ENCODE measurements around the gene PTPRF.

Gene PTPRF

GRCh38 chr1:43612406-43612805, 81.7 kb downstream of the PTPRF start:
- DNase-seq: no peak

GRCh38 chr1:43613075-43613942, 82.6 kb downstream of the PTPRF start:
- DNase-seq: no peak

- no peak for DNase-seq
Observed at GRCh38 chr1:43614211-43614610, 83.5 kb downstream of the PTPRF start.

GRCh38 chr1:43614891-43615290, 84.2 kb downstream of the PTPRF start:
- DNase-seq: no peak

GRCh38 chr1:43616383-43616782, 85.7 kb downstream of the PTPRF start:
- DNase-seq: no peak

GRCh38 chr1:43617011-43617410, 86.3 kb downstream of the PTPRF start:
- no peak for DNase-seq

- no peak for DNase-seq
Observed at GRCh38 chr1:43617668-43618067, 87.0 kb downstream of the PTPRF start.

GRCh38 chr1:43618521-43619313, 88.0 kb downstream of the PTPRF start:
- DNase-seq: no peak

- no peak for DNase-seq
Observed at GRCh38 chr1:43619314-43619790, 88.7 kb downstream of the PTPRF start.

GRCh38 chr1:43619996-43620920, 89.6 kb downstream of the PTPRF start:
- no peak for DNase-seq

GRCh38 chr1:43620956-43621355, 90.3 kb downstream of the PTPRF start:
- DNase-seq: no peak

- no peak for DNase-seq
Observed at GRCh38 chr1:43621386-43621785, 90.7 kb downstream of the PTPRF start.

GRCh38 chr1:43621861-43622260, 91.2 kb downstream of the PTPRF start:
- no peak for DNase-seq

GRCh38 chr1:43622471-43622870, 91.8 kb downstream of the PTPRF start:
- peak; percentile 38 for DNase-seq

- no peak for DNase-seq
Observed at GRCh38 chr1:43622901-43623780, 92.5 kb downstream of the PTPRF start.

- DNase-seq: no peak
Observed at GRCh38 chr1:43625063-43625780, 94.5 kb downstream of the PTPRF start.

- no peak for DNase-seq
Observed at GRCh38 chr1:43632135-43632670, 101.5 kb downstream of the PTPRF start.

GRCh38 chr1:43634721-43635120, 104.0 kb downstream of the PTPRF start:
- DNase-seq: no peak

GRCh38 chr1:43636006-43636641, 105.4 kb downstream of the PTPRF start:
- DNase-seq: no peak

GRCh38 chr1:43637267-43637666, 106.6 kb downstream of the PTPRF start:
- DNase-seq: no peak

All from fibroblast of skin of scalp (primary cell).